Activated naive CD4-positive, alpha-beta T cell treated with anti-CD3 and anti-CD28 coated beads, Interleukin-2, amount 10 ng/mL, durations not matched to agents 7 days and 5 days (primary cell): ENCODE measurements around the gene PRRT1.

Source experiments
- CTCF ChIA-PET: fragments of 350-600 bp; sonication (Branson Sonifier 250); formaldehyde crosslinking; loops from one replicate; lab custom pipeline; 2021; ENCODE audit warnings: antibody characterized with exemption; lab: Charles Lee
- DNase-seq: peaks from one replicate; pipeline ENCODE4 v3.0.0-alpha.2; 2020
- H3K27ac Mint-ChIP-seq: one replicate; pipeline ENCODE4 v1.8.0; 2021; ENCODE audit warnings: mild to moderate bottlenecking, moderate library complexity, mixed read lengths
- H3K27me3 Mint-ChIP-seq: one replicate; pipeline ENCODE4 v1.8.0; 2021; ENCODE audit warnings: mild to moderate bottlenecking, mixed read lengths
- H3K36me3 Mint-ChIP-seq: one replicate; pipeline ENCODE4 v1.8.0; 2021; ENCODE audit warnings: mixed read lengths
- H3K4me1 Mint-ChIP-seq: one replicate; pipeline ENCODE4 v1.8.0; 2021; ENCODE audit warnings: mixed read lengths
- H3K4me3 Mint-ChIP-seq: one replicate; pipeline ENCODE4 v1.8.0; 2021; ENCODE audit warnings: mild to moderate bottlenecking, moderate library complexity, mixed read lengths
- H3K9me3 Mint-ChIP-seq: one replicate; pipeline ENCODE4 v1.8.0; 2021; ENCODE audit warnings: mixed read lengths

Gene PRRT1

GRCh38 chr6:32156891-32157290 lies 5.2 kb upstream of the PRRT1 start:
- Mint-ChIP-seq H3K9me3 (no peaks in the 10 kb centered on the region), H3K36me3 (peaks cover 13% of the 10 kb centered on the region), H3K27me3 (peaks cover 21% of the 10 kb centered on the region), H3K27ac (no peak overlapping the region), H3K4me3 (no peak overlapping the region), H3K4me1 (peaks cover 34% of the 10 kb centered on the region)
- no peak for DNase-seq
- CTCF ChIA-PET: no interaction called here

GRCh38 chr6:32154514-32155161 lies 2.9 kb upstream of the PRRT1 start:
- Mint-ChIP-seq H3K4me1 (peaks cover 47% of the 10 kb centered on the region), H3K27ac (peak overlapping the region; percentile 79), H3K9me3 (no peaks in the 10 kb centered on the region), H3K36me3 (peaks cover 13% of the 10 kb centered on the region), H3K27me3 (peaks cover 42% of the 10 kb centered on the region), H3K4me3 (peak overlapping the region; percentile 83)
- CTCF ChIA-PET: interaction anchor here (0.8 to 1.3 kb wide), 5 partner anchors 10 to 41 kb away, joined by 3 to 9 read pairs (median 4); no protein-coding TSS in a partner anchor
- DNase-seq: peak; percentile 82

DNA sequence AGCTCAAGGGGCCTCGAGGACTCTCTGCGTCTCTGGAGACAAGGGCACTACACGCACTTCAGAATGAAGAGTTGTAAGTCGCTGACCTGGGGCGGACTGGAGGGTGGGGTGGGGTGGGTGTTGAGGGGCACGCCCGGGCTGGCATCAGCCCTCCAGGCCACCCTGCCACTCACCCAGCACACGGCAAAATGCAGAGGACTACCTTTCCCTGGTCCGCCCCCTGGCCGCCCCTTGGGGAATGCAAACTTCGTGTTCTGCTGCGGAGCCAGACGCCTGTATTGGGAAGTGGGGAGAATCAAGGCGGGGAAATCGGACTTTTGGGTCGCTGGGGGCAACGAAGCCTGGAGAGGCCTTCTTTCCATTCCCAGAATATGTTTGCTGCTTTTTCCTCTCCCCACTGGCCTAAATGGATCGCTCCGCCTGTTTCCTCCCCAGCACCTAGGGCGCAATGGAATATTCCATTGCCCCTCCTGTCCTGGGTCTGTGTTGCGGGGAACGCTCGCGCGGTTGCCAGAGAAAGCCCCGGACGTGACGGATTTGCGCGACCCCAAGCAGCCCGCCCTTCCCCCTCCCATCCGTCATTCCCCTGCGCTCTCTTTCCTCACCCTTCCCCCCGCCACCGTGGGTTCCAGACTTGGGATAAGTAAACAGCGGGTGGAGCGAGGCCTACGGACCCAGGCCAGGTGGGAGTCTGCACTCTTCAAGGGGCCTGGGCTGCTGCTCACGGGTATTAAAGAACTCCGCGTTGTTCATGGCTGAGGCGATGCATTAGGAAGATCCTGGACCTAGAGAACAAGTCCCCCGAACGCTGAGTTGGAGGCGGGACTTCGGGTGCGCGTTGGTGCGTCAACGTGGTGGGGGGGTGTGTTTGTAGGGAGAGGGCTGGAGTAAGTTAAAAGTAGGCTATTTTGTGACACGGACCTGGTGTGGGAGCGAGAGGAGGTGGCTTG lies 2.1 kb upstream of the PRRT1 start, which contains the start of gene PPT2:
TSS of gene PPT2 (plus strand) at position 578 of the 950 bp plus-strand sequence. CDS start 454 bp downstream, outside the sequence.
- CTCF ChIA-PET: interaction anchor here (0.8 to 1.3 kb wide), 4 partner anchors 9 to 42 kb away, joined by 3 to 9 read pairs (median 4); no protein-coding TSS in a partner anchor
- peak within 1 kb of the TSS; percentile 83 for H3K4me3 Mint-ChIP-seq
- H3K9me3 Mint-ChIP-seq: no peaks in the 10 kb centered on the region
- peaks cover 13% of the 10 kb centered on the region for H3K36me3 Mint-ChIP-seq
- DNase-seq: peak; percentile 85
- peak within 1 kb of the TSS; percentile 79 for H3K27ac Mint-ChIP-seq
- H3K4me1 Mint-ChIP-seq: peaks cover 51% of the 10 kb centered on the region
- peaks cover 50% of the 10 kb centered on the region for H3K27me3 Mint-ChIP-seq

DNA sequence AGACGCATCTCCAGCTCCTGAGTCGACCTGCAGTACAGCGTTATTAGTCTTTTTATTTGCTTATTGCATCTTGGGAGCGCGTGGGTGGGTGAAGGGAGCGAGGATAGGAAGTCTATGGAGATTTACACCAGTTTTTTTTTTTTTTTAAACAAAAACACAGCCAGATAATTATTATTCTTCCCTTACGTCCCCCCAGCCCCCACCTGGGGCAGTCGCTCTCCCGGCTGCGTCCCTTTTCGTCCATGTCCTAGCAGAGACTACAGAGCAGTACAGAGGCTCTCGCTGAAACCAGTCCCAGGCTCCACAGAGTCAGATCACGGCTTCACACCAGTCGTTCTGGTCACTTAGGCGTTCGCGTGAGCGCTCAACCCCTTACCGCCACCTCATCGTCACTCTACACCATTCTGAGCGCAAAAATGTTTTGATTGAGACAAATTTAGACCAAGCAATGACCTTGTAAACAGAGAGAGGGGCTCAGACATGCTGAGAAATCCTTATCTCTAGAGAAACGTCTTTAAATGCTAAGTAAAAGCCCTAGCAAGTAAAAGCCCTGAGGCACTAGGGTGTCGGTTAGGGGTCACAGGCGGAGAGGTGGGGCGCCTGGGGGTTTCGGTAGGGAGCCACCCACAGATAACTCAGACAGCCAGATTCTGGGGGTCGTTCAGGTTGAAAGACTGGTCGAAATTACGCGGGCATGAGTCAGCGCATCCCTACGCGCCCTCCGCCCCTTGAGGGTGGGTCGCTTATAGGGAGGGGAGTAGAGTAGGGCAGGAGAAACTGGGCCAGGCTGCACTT lies 1.2 kb upstream of the PRRT1 start:
- Mint-ChIP-seq H3K4me3 (peak overlapping the region; percentile 51), H3K4me1 (peaks cover 59% of the 10 kb centered on the region), H3K36me3 (peaks cover 7% of the 10 kb centered on the region), H3K27ac (peak overlapping the region; percentile 53), H3K27me3 (peaks cover 59% of the 10 kb centered on the region), H3K9me3 (no peaks in the 10 kb centered on the region)
- CTCF ChIA-PET: no interaction called here
- DNase-seq: no peak

DNA sequence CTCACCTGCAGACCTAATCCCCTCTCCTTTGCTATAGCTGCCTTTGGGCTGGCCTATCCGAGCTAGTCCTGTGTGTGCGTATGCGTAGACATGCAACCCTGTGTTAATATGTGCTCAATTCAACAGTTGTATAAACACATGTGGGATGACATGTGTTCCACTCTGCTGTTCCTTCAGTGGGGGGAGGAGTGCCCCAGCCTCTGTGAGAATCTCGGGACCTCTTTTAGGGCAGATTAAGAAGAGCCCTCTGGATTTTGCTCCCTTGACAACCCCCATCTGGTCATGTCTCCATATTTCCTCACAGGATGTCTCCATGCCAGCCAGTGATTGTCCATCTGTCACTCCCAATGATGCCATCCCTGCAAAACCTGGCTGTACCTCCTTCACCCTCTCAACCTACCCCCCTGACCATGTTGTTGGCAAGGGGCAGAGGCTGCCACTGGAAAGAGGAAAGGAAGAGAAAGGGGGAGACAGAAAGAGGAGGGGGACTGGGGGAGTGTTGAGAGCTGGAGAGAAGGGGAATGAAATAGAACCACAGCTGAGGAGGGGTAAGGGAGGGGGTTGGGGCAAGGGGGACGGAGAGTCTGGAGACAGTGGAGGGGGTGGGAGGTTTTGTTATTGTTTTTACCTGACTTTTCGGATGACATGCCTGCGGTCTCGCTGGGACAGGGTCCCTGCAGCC lies 417 bp downstream of the PRRT1 start:
- DNase-seq: no peak
- Mint-ChIP-seq H3K4me1 (peaks cover 62% of the 10 kb centered on the region), H3K27me3 (peaks cover 75% of the 10 kb centered on the region), H3K27ac (no peak overlapping the region), H3K9me3 (no peaks in the 10 kb centered on the region), H3K36me3 (no peaks in the 10 kb centered on the region), H3K4me3 (peak overlapping the region; percentile 41)
- CTCF ChIA-PET: interaction anchor here (1.6 kb wide), 1 partner anchor 32 kb away, joined by 5 read pairs; no protein-coding TSS in a partner anchor

DNA sequence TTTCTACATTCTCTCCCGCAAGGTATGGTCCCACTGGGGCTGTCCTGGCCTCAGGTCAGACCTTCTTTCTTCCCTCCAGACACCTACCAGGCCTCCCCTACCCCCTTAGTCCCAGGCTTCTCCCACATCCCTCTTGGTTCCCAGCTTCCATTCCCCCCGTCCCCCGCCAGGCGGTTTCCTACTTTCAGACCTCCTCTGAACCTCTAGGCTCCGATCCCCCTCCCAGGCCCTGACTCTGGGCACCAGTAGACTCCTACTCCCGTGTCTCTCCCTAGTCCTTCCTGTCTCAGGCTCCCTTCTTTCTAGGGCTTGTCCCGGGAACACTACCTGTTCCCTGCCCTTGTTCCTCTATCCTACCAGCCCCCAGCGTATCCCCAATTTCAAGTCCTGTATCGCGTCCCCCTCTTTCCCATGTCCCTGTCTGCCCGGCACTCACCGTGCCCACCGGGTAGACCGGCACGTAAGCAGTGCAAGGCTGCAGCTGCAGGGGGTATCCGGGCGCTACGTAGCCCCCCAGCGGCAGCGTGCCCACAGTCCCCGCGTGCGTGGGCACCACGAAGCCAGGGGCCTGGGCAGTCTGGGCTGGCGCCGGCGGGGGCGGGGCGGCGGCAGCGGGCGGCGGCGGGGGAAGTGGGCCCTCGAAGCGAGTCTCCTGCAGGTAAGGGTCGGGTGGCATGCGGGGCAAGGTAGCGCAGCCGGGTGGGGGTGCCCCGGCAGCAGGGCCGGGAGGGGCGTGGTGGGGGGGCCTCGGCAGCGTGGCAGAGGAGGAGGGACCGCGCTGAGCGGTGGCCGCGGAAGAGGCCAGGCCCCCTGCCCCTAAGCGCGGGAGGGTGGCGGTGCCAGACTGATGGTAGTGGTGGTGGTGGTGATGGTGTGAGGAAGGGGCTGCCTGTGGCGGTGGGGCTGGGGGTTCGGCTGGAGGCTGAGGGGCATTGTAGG lies 1.5 kb downstream of the PRRT1 start:
- Mint-ChIP-seq H3K27ac (no peak overlapping the region), H3K4me3 (no peak overlapping the region), H3K36me3 (no peaks in the 10 kb centered on the region), H3K4me1 (peaks cover 57% of the 10 kb centered on the region), H3K9me3 (no peaks in the 10 kb centered on the region), H3K27me3 (peaks cover 84% of the 10 kb centered on the region)
- DNase-seq: no peak
- CTCF ChIA-PET: interaction anchor here (0.5 kb wide), 1 partner anchor 682 kb away, joined by 3 read pairs; no protein-coding TSS in a partner anchor

DNA sequence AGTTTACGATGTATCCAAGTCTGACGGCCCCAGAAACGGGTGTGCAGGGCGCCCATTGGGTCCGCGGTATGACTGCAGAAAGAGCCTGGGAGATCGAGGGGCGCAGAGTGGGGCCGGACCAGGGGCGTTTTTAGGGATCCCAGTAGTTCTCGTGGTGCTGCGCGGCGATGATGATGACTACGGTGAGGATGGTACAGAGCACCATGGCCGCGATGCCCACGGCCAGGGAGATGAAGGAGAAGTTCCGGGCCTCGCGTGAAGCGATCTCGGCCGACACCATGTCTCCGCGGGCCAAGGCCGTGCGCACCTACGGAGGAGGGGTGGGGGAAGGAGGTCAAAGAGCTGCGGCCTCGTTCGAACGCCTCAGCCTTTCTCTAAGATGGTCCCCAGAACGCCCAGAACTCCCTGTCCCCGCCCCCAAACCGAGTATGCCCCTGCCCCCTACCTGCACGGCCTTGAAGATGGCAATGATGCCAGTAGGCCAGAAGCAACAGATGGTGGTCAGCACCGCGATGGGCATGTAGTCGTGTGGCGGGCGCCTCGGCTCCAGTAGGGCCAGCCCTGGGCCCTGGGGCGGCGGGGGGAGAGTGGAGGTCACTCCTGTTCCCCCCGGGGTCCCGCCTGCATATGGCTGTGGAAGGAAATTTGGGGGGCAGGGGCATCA lies 2.5 kb downstream of the PRRT1 start:
- no peak for DNase-seq
- CTCF ChIA-PET: interaction anchor here (0.7 to 1.8 kb wide), 5 partner anchors 9 to 31 kb away, joined by 3 to 6 read pairs (median 3); partner anchors contain the start of gene EGFL8
- H3K9me3 Mint-ChIP-seq: no peaks in the 10 kb centered on the region
- H3K27ac Mint-ChIP-seq: peak overlapping the region; percentile 70
- H3K36me3 Mint-ChIP-seq: no peaks in the 10 kb centered on the region
- peaks cover 89% of the 10 kb centered on the region for H3K27me3 Mint-ChIP-seq
- peak overlapping the region; percentile 63 for H3K4me3 Mint-ChIP-seq
- peaks cover 49% of the 10 kb centered on the region for H3K4me1 Mint-ChIP-seq

DNA sequence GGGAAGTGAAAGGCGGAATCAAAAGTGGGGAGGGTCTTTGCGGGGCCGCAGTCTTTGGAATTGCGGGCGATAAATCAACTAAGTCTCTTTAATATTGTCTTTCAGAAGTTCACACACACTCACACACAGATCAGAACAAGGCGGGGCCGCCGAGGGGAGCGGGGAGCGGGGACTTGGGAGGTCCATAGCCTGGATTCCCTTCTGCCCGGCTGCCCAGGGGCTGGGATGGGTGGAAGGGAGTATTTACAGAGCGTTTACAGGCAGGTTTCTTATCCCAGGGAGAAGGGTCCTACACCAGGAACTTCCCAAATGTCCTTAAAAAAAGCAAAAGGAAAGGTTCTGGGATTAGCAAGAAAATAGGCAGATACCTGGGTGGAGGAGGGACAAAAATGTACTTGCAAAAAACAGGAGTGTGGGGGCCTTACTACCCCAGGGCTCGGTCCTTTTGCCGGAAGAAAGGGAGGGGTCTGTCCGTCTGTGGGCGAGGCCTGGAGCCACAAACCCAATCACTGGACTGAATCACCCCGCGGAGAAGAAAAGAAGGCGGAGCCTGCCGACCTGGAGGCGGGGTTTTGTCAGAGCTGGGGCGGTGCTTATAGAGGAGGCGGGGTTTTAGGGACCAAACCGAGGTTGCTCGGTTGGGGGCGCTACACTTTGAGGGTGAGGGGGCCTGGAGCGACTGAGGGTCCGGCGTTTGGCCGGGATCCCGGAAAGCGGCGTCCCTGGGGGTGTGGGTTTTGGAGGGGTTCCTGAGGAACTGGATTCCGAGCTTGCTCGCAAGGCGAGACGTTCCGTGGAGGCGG lies 3.2 kb downstream of the PRRT1 start:
- Mint-ChIP-seq H3K27ac (peak overlapping the region; percentile 70), H3K36me3 (no peaks in the 10 kb centered on the region), H3K4me1 (peaks cover 43% of the 10 kb centered on the region), H3K9me3 (no peaks in the 10 kb centered on the region), H3K4me3 (peak overlapping the region; percentile 63), H3K27me3 (peaks cover 83% of the 10 kb centered on the region)
- peak; percentile 76 for DNase-seq
- CTCF ChIA-PET: interaction anchor here (0.6 to 1.8 kb wide), 7 partner anchors 8 to 47 kb away, joined by 3 to 6 read pairs (median 3); partner anchors contain the start of gene EGFL8

DNA sequence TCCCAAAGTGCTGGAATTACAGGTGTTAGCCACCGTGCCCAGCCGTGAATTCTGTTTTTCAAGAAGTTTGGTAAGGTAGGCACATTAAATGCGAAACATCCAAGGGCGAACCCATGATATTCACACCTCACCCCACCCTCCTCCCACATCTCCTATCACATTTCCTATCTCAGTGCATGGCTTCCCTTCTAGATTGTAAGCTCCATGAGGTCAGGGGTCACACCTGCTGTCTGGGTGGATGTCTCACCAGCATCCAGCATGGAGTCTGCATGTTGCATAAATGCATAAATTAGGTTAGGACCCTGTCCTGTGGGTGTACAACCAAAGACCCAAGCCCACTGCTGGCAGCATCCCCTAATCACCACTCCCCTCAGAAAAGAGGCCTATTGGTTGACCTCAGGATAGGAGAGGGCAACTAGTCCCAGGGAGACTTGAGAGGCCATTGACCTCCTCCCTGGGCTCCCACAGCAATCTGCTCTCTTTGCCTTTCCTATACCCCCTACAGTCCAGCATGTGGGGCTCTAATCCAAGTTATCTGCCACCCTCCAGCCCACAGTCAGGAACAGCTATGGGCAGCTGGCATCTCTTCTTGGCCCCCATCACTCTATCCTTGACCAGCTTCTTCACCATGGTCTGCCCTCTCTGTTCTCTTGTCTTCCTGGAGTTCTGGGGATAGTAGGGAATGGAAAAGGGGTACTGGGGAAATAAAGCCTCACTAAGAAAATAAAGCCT lies 4.2 kb downstream of the PRRT1 start:
- no peak overlapping the region for H3K4me3 Mint-ChIP-seq
- peak overlapping the region; percentile 15 for H3K27ac Mint-ChIP-seq
- H3K4me1 Mint-ChIP-seq: peaks cover 35% of the 10 kb centered on the region
- no peak for DNase-seq
- no peaks in the 10 kb centered on the region for H3K9me3 Mint-ChIP-seq
- peaks cover 75% of the 10 kb centered on the region for H3K27me3 Mint-ChIP-seq
- CTCF ChIA-PET: interaction anchor here (0.6 to 1.8 kb wide), 6 partner anchors 9 to 47 kb away, joined by 3 to 6 read pairs (median 3); no protein-coding TSS in a partner anchor
- no peaks in the 10 kb centered on the region for H3K36me3 Mint-ChIP-seq

- no peaks in the 10 kb centered on the region for H3K9me3 Mint-ChIP-seq
- CTCF ChIA-PET: interaction anchor here (1.2 kb wide), 1 partner anchor 12 kb away, joined by 3 read pairs; no protein-coding TSS in a partner anchor
- no peaks in the 10 kb centered on the region for H3K36me3 Mint-ChIP-seq
- H3K27ac Mint-ChIP-seq: no peak overlapping the region
- no peak for DNase-seq
- no peak overlapping the region for H3K4me3 Mint-ChIP-seq
- peaks cover 73% of the 10 kb centered on the region for H3K27me3 Mint-ChIP-seq
- H3K4me1 Mint-ChIP-seq: peaks cover 28% of the 10 kb centered on the region
Observed at GRCh38 chr6:32146687-32147086, 5.1 kb downstream of the PRRT1 start.

- DNase-seq: no peak
- H3K4me1 Mint-ChIP-seq: peaks cover 26% of the 10 kb centered on the region
- H3K27me3 Mint-ChIP-seq: peaks cover 69% of the 10 kb centered on the region
- H3K9me3 Mint-ChIP-seq: no peaks in the 10 kb centered on the region
- H3K4me3 Mint-ChIP-seq: no peak overlapping the region
- no peak overlapping the region for H3K27ac Mint-ChIP-seq
- no peaks in the 10 kb centered on the region for H3K36me3 Mint-ChIP-seq
- CTCF ChIA-PET: interaction anchor here (1.0 to 1.2 kb wide), 2 partner anchors 12 to 35 kb away, joined by 3 read pairs; no protein-coding TSS in a partner anchor
Observed at GRCh38 chr6:32146287-32146686, 5.5 kb downstream of the PRRT1 start.
